GM06990 (cell line): ENCODE results near the gene SLC8A3.

Experiments used
- DNase-seq: peaks from one replicate; pipeline ENCODE4 v3.0.0-alpha.2; 2011; ENCODE audit not compliant: insufficient read length; ENCODE audit errors: extremely low read depth
- H3K27me3 ChIP-seq: replicated peaks from 2 replicates; pipeline ENCODE4 v1.6.0; 2011; ENCODE audit warnings: low read length; ENCODE audit not compliant: control insufficient read depth, insufficient read depth
- H3K36me3 ChIP-seq: 2 replicates; pipeline ENCODE4 v1.5.1; 2011; ENCODE audit warnings: low read length; ENCODE audit not compliant: control insufficient read depth, insufficient read depth
- H3K4me3 ChIP-seq: replicated peaks from 2 replicates; pipeline ENCODE4 v1.5.1; 2011; ENCODE audit warnings: low read depth, mild to moderate bottlenecking, control low read depth, low read length
- CTCF ChIP-seq: IDR thresholded peaks from 2 replicates; pipeline ENCODE4 v1.5.1; 2011; ENCODE audit warnings: low read length, control low read depth, mild to moderate bottlenecking, inconsistent platforms; ENCODE audit not compliant: insufficient read depth, poor library complexity, severe bottlenecking

Gene SLC8A3

GRCh38 chr14:70094106-70094505, 94.6 kb downstream of the SLC8A3 start:
- Histone ChIP-seq H3K36me3 (no peaks in the 10 kb centered on the region), H3K4me3 (no peak overlapping the region), H3K27me3 (no peaks in the 10 kb centered on the region)
- TF ChIP-seq CTCF: no peak
- DNase-seq: no peak

GRCh38 chr14:70093156-70093555, 95.6 kb downstream of the SLC8A3 start:
- Histone ChIP-seq H3K27me3 (no peaks in the 10 kb centered on the region), H3K4me3 (no peak overlapping the region), H3K36me3 (no peaks in the 10 kb centered on the region)
- TF ChIP-seq CTCF: no peak
- no peak for DNase-seq

GRCh38 chr14:70087380-70087697, 101.4 kb downstream of the SLC8A3 start:
- Histone ChIP-seq H3K27me3 (no peaks in the 10 kb centered on the region), H3K36me3 (no peaks in the 10 kb centered on the region), H3K4me3 (no peak overlapping the region)
- TF ChIP-seq CTCF: no peak
- DNase-seq: no peak

- no peak overlapping the region for H3K4me3 ChIP-seq
- DNase-seq: no peak
- no peaks in the 10 kb centered on the region for H3K36me3 ChIP-seq
- TF ChIP-seq CTCF: peak; percentile 57
- no peaks in the 10 kb centered on the region for H3K27me3 ChIP-seq
Measured at GRCh38 chr14:70086685-70087379, 101.9 kb downstream of the SLC8A3 start.

- TF ChIP-seq CTCF: no peak
- Histone ChIP-seq H3K4me3 (no peak overlapping the region), H3K27me3 (no peaks in the 10 kb centered on the region; the same call in 1 of the 2 replicates), H3K36me3 (no peaks in the 10 kb centered on the region)
- DNase-seq: no peak
Measured at GRCh38 chr14:70084226-70084625, 104.5 kb downstream of the SLC8A3 start.

GRCh38 chr14:70082394-70082793, 106.4 kb downstream of the SLC8A3 start:
- TF ChIP-seq CTCF: no peak
- no peaks in the 10 kb centered on the region; the same call in 1 of the 2 replicates for H3K27me3 ChIP-seq
- H3K4me3 ChIP-seq: no peak overlapping the region
- no peaks in the 10 kb centered on the region for H3K36me3 ChIP-seq
- DNase-seq: no peak
